ENCODE data around the gene SNX11. TPM values are rescaled to one million over a fixed set of nuclear protein-coding genes. Genes with fewer than 3 reads are reported as not detected.

The SNX11 gene
- total RNA-seq, 1 donor from 2014 or later: 14.7 TPM

- H3K27me3 ChIP-seq (ENCODE audit: control insufficient read depth, insufficient read depth, low read length): no peaks in the 10 kb centered on the region
- H3K4me3 ChIP-seq (ENCODE audit: low read depth, low read length): no peak overlapping the region
- DNase-seq (ENCODE audit: low read depth) (no peak), FAIRE-seq (no peak)
- H3K36me3 ChIP-seq (ENCODE audit: control insufficient read depth, insufficient read depth, low read length): peaks cover 2% of the 10 kb centered on the region
- no peak for TF ChIP-seq CTCF (IDR thresholded peaks at IDR 0.05; ENCODE audit: insufficient read depth, low read length, severe bottlenecking)
These were observed 22.4 kb downstream of the SNX11 start for GRCh38 chr17:48129981-48130380.

- Histone ChIP-seq H3K27me3 (ENCODE audit: control insufficient read depth, insufficient read depth, low read length) (no peaks in the 10 kb centered on the region), H3K36me3 (ENCODE audit: control insufficient read depth, insufficient read depth, low read length) (no peaks in the 10 kb centered on the region), H3K4me3 (ENCODE audit: low read depth, low read length) (no peak overlapping the region)
- peak; percentile 82 for TF ChIP-seq CTCF (IDR thresholded peaks at IDR 0.05; ENCODE audit: insufficient read depth, low read length, severe bottlenecking)
- DNase-seq (ENCODE audit: low read depth) (peak; percentile 62), FAIRE-seq (no peak)
These were observed 23.8 kb downstream of the SNX11 start for GRCh38 chr17:48131216-48131824.

- no peak overlapping the region for H3K4me3 ChIP-seq (ENCODE audit: low read depth, low read length)
- H3K27me3 ChIP-seq (ENCODE audit: control insufficient read depth, insufficient read depth, low read length): no peaks in the 10 kb centered on the region
- DNase-seq (ENCODE audit: low read depth): no peak
- FAIRE-seq: no peak
- no peak for TF ChIP-seq CTCF (IDR thresholded peaks at IDR 0.05; ENCODE audit: insufficient read depth, low read length, severe bottlenecking)
- no peaks in the 10 kb centered on the region for H3K36me3 ChIP-seq (ENCODE audit: control insufficient read depth, insufficient read depth, low read length)
These were observed 24.8 kb downstream of the SNX11 start for GRCh38 chr17:48132385-48132784.

- no peaks in the 10 kb centered on the region for H3K27me3 ChIP-seq (ENCODE audit: control insufficient read depth, insufficient read depth, low read length)
- peak; percentile 13 for TF ChIP-seq CTCF (IDR thresholded peaks at IDR 0.05; ENCODE audit: insufficient read depth, low read length, severe bottlenecking)
- no peak overlapping the region for H3K4me3 ChIP-seq (ENCODE audit: low read depth, low read length)
- H3K36me3 ChIP-seq (ENCODE audit: control insufficient read depth, insufficient read depth, low read length): no peaks in the 10 kb centered on the region
- DNase-seq (ENCODE audit: low read depth) (no peak), FAIRE-seq (no peak)
These were observed 27.4 kb downstream of the SNX11 start for GRCh38 chr17:48134912-48135480.

GRCh38 chr17:48137656-48138055 lies 30.1 kb downstream of the SNX11 start:
- H3K27me3 ChIP-seq (ENCODE audit: control insufficient read depth, insufficient read depth, low read length): no peaks in the 10 kb centered on the region
- H3K36me3 ChIP-seq (ENCODE audit: control insufficient read depth, insufficient read depth, low read length): no peaks in the 10 kb centered on the region
- H3K4me3 ChIP-seq (ENCODE audit: low read depth, low read length): no peak overlapping the region
- no peak for TF ChIP-seq CTCF (IDR thresholded peaks at IDR 0.05; ENCODE audit: insufficient read depth, low read length, severe bottlenecking)
- FAIRE-seq: no peak
- DNase-seq (ENCODE audit: low read depth): no peak

- FAIRE-seq: no peak
- no peak for TF ChIP-seq CTCF (IDR thresholded peaks at IDR 0.05; ENCODE audit: insufficient read depth, low read length, severe bottlenecking)
- Histone ChIP-seq H3K27me3 (ENCODE audit: control insufficient read depth, insufficient read depth, low read length) (peaks cover 8% of the 10 kb centered on the region), H3K4me3 (ENCODE audit: low read depth, low read length) (no peak overlapping the region), H3K36me3 (ENCODE audit: control insufficient read depth, insufficient read depth, low read length) (no peaks in the 10 kb centered on the region)
- no peak for DNase-seq (ENCODE audit: low read depth)
These were observed 32.4 kb downstream of the SNX11 start for GRCh38 chr17:48139944-48140343.

Data from bronchial epithelial cell (primary cell).